PC-9 (cell line): ENCODE data around the gene RALB. TPM values are rescaled to one million over a fixed set of nuclear protein-coding genes. Genes with fewer than 3 reads are reported as not detected.
"Not testable (repeated sequence)": the region's sequence is repeated elsewhere in the genome, so short reads cannot be mapped to it uniquely, and the experiment has no call there.

Experiments used
- BruUV-seq: library from RNA; stranded (reverse); fragments of 400-500 nt; replicated peaks from 2 replicates; lab custom pipeline; 2021; lab: Mats Ljungman, UMichigan
- CTCF ChIA-PET: fragments of 300-600 bp; sonication (Branson Sonifier 250); formaldehyde crosslinking; loops from one replicate; lab custom pipeline; 2022; ENCODE audit warnings: antibody characterized with exemption; lab: Charles Lee
- POLR2A ChIA-PET: fragments of 300-600 bp; sonication (Branson Sonifier 250); formaldehyde crosslinking; loops from one replicate; lab custom pipeline; 2022; ENCODE audit warnings: antibody characterized with exemption; ENCODE audit not compliant: unreplicated experiment; lab: Charles Lee
- DNase-seq, 2 experiments: peaks; one replicate each; pipeline versions ENCODE4 v3.0.0 to v3.0.0-alpha.2; 2015 to 2022; ENCODE audit warnings: mixed read lengths in 1 of 2
- H2AFZ ChIP-seq: fragments of 200-600 bp; sonication (generic); 2 replicates; pipeline ENCODE4 v1.8.1; 2017; ENCODE audit warnings: antibody characterized with exemption
- H3F3A ChIP-seq: fragments of 200-600 bp; sonication (generic); 2 replicates; pipeline ENCODE4 v1.8.1; 2017; ENCODE audit warnings: antibody characterized with exemption, mild to moderate bottlenecking, low read depth; ENCODE audit not compliant: insufficient read depth
- H3K27ac ChIP-seq: fragments of 200-600 bp; sonication (generic); 2 replicates; pipeline ENCODE4 v1.6.1; 2016; ENCODE audit warnings: mixed run types
- H3K27me3 ChIP-seq: fragments of 200-600 bp; sonication (generic); 2 replicates; pipeline ENCODE4 v1.6.1; 2016; ENCODE audit warnings: low read depth, mixed run types; ENCODE audit not compliant: insufficient read depth
- H3K36me3 ChIP-seq: fragments of 200-600 bp; sonication (generic); 2 replicates; pipeline ENCODE4 v1.6.1; 2016; ENCODE audit warnings: low read depth, mixed run types
- H3K4me1 ChIP-seq: fragments of 200-600 bp; sonication (generic); replicated peaks from 2 replicates; pipeline ENCODE4 v1.6.1; 2016; ENCODE audit warnings: mixed run types; ENCODE audit not compliant: insufficient read depth
- H3K4me2 ChIP-seq: fragments of 200-600 bp; sonication (generic); 2 replicates; pipeline ENCODE4 v1.6.1; 2017; ENCODE audit warnings: mixed run types
- H3K4me3 ChIP-seq: fragments of 200-600 bp; sonication (generic); 2 replicates; pipeline ENCODE4 v1.6.1; 2016; ENCODE audit warnings: mixed run types
- H3K79me2 ChIP-seq: fragments of 200-600 bp; sonication (generic); 2 replicates; pipeline ENCODE4 v1.6.1; 2017; ENCODE audit warnings: low read depth, mixed run types
- H3K9me2 ChIP-seq: fragments of 200-600 bp; sonication (generic); 2 replicates; pipeline ENCODE4 v1.8.1; 2017; ENCODE audit warnings: mild to moderate bottlenecking; ENCODE audit not compliant: insufficient read depth
- H3K9me3 ChIP-seq: fragments of 200-600 bp; sonication (generic); 2 replicates; pipeline ENCODE4 v1.8.1; 2016; ENCODE audit warnings: low read depth; ENCODE audit not compliant: insufficient read depth
- H4K20me1 ChIP-seq: fragments of 200-600 bp; sonication (generic); 2 replicates; pipeline ENCODE4 v1.8.1; 2017; ENCODE audit not compliant: insufficient read depth
- CTCF ChIP-seq: fragments of 200-600 bp; sonication (generic); conservative IDR thresholded peaks from 2 replicates; pipeline ENCODE4 v1.6.1; 2017; ENCODE audit warnings: mixed run types, antibody characterized with exemption, mild to moderate bottlenecking, moderate library complexity
- EZH2 ChIP-seq: fragments of 200-600 bp; sonication (generic); IDR thresholded peaks from 2 replicates; pipeline ENCODE4 v1.8.0; 2017; ENCODE audit warnings: antibody characterized with exemption, low read depth
- intact Hi-C: fragments of 100-400 bp; cut with micrococcal nuclease; formaldehyde crosslinking; loops from one replicate; pipeline ENCODE4 v1.10.0; 2022; ENCODE audit not compliant: unreplicated experiment
- total RNA-seq: library from RNA; stranded (reverse); gene quantifications from 2 replicates; pipeline ENCODE4 v1.2.3, GENCODE V29; 2021

RALB gene
- total RNA-seq, 1 experiment from 2014 or later, result 86.6 TPM

- BruUV-seq, result no TSS peak
- POLR2A ChIA-PET, result no interaction called here
These were observed 55.6 kb downstream of the RALB start for GRCh38 chr2:120308038-120308910.

GRCh38 chr2:120310136-120310535 is 57.5 kb downstream of the RALB start:
- ChIA-PET CTCF (no interaction called here), POLR2A (no interaction called here)
- Histone ChIP-seq H4K20me1 (no peaks in the 10 kb centered on the region), H3K9me2 (no peaks in the 10 kb centered on the region), H3K9me3 (no peaks in the 10 kb centered on the region), H3K27me3 (no peaks in the 10 kb centered on the region), H3K79me2 (no peaks in the 10 kb centered on the region), H3K4me3 (no peak overlapping the region), H3K36me3 (no peaks in the 10 kb centered on the region), H2AFZ (no peak overlapping the region), H3K4me2 (no peak overlapping the region), H3K4me1 (no peaks in the 10 kb centered on the region), H3K27ac (no peak overlapping the region), H3F3A (peaks cover 13% of the 10 kb centered on the region; the same call in 1 of the 2 replicates)
- no peak for TF ChIP-seq EZH2
- no peak for TF ChIP-seq CTCF
- DNase-seq, result no peak
- no TSS peak for BruUV-seq
- intact Hi-C loops, result loop anchor here (5.0 to 10.0 kb wide), 3 partner anchors 295 to 767 kb away; partner anchors contain the start of genes EPB41L5 and PTPN4

More at GRCh38 chr2:120308038-120308910, 55.6 kb downstream of the RALB start:
- Histone ChIP-seq H3K36me3 (no peaks in the 10 kb centered on the region), H3F3A (peaks cover 13% of the 10 kb centered on the region; the same call in 1 of the 2 replicates), H3K79me2 (no peaks in the 10 kb centered on the region), H3K9me3 (no peaks in the 10 kb centered on the region), H2AFZ (no peak overlapping the region), H3K9me2 (no peaks in the 10 kb centered on the region), H3K27me3 (no peaks in the 10 kb centered on the region), H3K4me2 (no peak overlapping the region), H3K27ac (no peak overlapping the region), H3K4me1 (no peaks in the 10 kb centered on the region), H4K20me1 (no peaks in the 10 kb centered on the region), H3K4me3 (no peak overlapping the region)
- TF ChIP-seq EZH2 (no peak), CTCF (no peak)
- intact Hi-C loops, result no loop called here
- DNase-seq, result no peak
- CTCF ChIA-PET, result interaction anchor here (0.7 kb wide), 1 partner anchor 761 kb away, joined by 5 read pairs; no protein-coding TSS in a partner anchor

GRCh38 chr2:120310841-120311240 is 58.2 kb downstream of the RALB start:
- not testable (repeated sequence) for H3K4me2 ChIP-seq, H3K4me3 ChIP-seq, H3K4me1 ChIP-seq, DNase-seq, H3K27me3 ChIP-seq, H3K36me3 ChIP-seq, H3K79me2 ChIP-seq, H3K9me3 ChIP-seq, H3K9me2 ChIP-seq, H2AFZ ChIP-seq, BruUV-seq, H4K20me1 ChIP-seq, H3K27ac ChIP-seq
- CTCF ChIA-PET, result interaction anchor here (1.0 kb wide), 1 partner anchor 71 kb away, joined by 4 read pairs; no protein-coding TSS in a partner anchor
- POLR2A ChIA-PET, result interaction anchor here (0.8 kb wide), 1 partner anchor 198 kb away, joined by 9 read pairs; no protein-coding TSS in a partner anchor
- peaks cover 13% of the 10 kb centered on the region; the same call in 1 of the 2 replicates for H3F3A ChIP-seq
- intact Hi-C loops, result loop anchor here (5.0 to 10.0 kb wide), 3 partner anchors 296 to 766 kb away; partner anchors contain the start of genes EPB41L5 and PTPN4
